ENCODE measurements around the gene UBP1.
A peak's percentile ranks its signal among the peaks of the same experiment; 100 is the strongest.
"Not testable (repeated sequence)": the region's sequence is repeated elsewhere in the genome, so short reads cannot be mapped to it uniquely, and the experiment has no call there.

The UBP1 gene, protein sequence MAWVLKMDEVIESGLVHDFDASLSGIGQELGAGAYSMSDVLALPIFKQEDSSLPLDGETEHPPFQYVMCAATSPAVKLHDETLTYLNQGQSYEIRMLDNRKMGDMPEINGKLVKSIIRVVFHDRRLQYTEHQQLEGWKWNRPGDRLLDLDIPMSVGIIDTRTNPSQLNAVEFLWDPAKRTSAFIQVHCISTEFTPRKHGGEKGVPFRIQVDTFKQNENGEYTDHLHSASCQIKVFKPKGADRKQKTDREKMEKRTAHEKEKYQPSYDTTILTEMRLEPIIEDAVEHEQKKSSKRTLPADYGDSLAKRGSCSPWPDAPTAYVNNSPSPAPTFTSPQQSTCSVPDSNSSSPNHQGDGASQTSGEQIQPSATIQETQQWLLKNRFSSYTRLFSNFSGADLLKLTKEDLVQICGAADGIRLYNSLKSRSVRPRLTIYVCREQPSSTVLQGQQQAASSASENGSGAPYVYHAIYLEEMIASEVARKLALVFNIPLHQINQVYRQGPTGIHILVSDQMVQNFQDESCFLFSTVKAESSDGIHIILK

DNA sequence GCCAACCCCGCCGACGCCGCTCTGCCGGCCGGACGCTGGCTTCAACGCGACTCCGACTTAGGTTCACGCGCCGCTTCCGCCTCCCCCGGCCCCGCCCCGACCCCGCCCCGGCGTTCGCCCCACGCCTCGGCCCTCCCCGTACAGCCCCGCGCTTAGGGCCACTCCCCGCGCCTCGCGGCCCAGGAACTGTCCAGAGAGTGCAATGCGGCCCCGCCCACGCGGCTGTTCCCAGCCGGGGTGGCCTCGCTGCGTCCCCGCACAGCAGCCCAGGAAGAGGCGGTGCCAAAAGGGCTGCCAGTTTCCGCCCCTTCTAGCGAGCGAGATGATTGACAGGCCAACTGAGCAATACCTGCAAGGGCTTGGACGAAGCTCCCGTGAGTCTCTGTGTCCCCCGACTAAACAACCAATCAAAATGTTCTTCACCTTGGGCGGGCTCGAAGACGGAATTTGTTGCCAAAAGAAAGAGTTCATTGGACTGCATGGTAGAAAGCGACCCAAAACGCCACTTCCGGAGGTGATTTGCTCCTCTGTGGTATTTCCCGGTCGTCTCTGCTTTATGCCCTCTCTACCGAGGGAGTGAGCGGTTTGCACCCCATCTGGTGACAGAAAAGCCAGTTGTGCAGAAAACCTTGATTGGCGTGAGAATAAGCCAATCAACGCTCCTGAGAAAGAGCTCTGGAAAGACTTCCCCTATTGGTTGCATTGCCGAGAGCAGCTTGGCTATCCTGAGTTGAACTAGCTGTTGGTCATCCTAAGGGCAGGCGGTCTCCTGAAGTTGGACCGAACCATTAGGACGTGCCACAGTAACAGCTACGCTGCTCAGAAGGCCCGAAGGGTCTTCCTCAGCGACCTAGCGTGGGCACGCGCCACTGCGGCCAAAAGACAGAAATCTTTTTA, at the start of gene UBP1:
Gene UBP1, minus strand, starts transcription at position 78 of the 897 bp plus-strand sequence. CDS start 557 bp downstream, outside the sequence.
- DNase-seq, result peak; percentile 100

DNA sequence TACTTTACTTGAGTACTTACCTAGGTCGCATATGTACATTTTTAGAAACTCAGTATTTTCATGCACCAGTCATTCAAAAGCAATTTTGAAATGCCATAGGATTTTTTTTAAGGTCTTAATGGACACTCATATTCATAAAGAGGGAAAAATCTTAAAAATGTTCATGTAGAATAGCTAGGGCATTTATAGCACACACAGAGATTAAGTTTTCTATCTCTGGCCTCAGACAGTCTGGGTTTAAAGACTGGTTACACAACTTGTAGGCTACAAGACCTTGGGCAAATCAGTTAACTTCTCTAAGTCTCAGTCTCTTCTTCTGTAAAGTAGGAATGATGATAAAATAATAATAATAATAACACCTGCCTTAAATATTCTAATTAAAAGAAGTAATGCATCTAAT, 48.5 kb upstream of the UBP1 start:
- DNase-seq, result no peak

DNA sequence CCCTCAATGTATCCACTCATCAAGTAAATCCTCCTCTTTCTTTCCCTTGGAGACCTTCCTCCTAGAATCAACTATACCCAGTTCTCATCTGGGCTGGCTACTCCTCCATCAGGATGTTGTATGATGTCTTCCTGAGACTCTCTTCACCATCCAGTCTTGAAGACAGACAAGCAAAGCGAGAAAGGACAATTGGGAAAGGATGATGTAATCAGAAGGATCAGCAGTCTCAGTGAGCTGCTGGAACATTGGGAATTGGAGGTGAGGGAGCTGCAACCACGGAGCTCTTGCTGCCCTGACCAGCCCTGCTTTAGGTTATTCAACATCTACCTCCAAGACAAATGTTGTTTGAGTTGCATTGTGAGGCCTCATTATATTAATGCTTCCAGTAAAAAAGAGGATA, 48.0 kb upstream of the UBP1 start:
- DNase-seq, result no peak

DNA sequence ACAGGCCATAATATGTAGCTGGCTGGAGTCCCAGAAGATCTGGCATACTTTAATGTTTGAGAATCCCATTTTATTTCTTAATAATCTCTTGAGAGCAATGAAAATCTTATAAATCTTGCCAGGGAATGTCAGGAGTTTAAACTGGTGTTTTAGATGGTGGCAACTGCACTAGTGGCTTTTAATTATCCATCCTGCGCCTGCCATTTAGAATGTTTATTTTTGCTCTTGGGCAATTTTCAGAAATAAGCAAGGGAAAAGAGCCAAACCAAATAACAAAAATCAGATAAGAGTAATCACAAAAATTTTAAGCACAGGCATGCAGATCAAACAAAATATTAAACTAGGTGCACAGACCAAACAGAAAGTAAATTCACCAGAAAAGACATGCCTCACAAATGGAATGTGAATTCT, 41.9 kb upstream of the UBP1 start:
- no peak for DNase-seq

DNA sequence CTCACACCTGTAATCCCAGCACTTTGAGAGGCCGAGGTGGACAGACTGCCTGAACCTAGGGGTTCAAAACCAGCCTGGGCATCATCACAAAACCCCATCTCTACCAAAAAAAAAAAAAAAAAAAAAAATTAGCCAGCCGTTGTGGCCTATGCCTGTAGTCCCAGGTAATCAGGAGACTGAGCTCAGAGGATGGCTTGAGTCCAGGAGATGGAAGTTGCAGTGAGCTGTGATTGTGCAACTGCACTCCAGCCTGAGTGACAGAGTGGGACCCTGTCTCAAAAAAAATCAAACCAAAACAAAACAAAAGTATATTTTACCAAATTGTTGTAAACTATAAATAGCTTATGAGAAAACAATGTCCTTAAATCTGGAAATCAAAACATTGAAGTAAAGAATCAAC, 34.7 kb upstream of the UBP1 start:
- DNase-seq, result no peak

DNA sequence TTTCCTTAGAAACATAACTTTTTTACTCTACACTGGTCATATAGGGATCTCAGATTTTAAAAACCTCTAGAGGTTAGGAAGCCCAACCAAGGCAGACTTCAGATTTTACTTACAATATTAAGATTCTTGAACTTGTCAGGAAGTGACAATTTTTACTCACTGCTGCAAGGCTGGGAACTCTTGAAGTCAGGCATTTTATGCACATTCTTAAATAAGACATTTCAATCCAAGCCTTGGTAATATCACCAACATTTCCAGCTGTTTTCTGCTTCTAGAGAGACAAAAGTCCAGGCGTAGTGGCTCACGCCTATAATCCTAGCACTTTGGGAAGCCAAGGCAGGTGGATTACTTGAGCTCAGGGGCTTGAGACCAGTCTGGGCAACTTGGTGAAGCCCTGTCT, 33.6 kb upstream of the UBP1 start:
- no peak for DNase-seq

DNA sequence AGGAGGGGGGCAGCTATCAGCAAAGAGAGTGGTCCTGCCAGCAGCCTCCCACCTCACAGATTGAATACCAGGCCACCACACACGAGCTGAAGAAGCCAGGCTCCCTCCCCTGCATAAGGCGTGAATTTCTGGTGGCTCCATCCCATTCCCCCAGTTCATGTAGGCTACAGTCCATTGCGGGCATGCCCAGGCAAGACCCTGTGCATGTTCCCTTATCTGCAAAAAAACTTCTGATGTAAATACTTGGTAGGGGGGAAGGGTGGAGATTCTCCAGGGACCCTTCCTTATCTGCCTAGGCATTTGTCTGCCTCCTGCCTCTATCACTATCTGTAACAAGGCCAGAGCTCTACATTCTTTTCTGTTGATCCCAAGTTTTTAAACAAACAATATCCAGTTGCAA, 27.6 kb upstream of the UBP1 start:
- no peak for DNase-seq

DNA sequence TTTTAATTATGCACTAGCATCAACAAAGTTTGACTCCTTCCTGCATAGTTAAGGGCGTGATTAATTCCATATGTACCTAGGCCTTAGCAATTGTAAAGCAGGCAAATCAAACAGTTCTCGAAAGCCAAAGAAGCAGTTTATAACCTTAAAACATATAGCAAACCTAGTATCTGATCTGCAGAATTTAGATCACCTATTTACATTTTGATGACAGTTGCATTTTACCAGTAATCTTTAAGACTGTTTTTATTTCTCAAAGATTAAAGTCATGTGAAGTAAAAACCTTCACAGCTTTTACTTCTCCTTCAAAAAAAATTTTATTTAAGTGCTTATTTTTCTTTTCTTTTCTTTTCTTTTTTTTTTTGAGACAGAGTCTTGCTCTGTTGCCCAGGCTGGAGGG, 20.9 kb upstream of the UBP1 start:
- DNase-seq, result no peak

DNA sequence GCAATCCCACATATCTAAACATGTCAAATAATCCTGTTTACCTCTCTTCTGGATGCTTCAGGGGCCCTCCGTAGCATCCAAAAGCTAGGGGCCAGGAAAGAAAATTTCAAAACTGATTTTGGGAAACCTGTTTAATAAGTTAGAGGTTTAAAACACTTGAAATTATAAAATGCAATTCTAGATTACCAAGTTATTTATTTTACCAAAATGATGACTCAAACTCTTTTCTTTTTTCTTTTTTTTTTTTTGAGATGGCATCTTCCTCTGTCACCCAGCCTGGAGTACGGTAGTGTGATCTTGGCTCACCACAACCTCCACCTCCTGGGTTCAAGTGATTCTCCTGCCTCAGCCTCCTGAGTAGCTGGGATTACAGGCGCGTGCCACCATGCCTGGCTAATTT, 19.4 kb upstream of the UBP1 start:
- not testable (repeated sequence) for DNase-seq

DNA sequence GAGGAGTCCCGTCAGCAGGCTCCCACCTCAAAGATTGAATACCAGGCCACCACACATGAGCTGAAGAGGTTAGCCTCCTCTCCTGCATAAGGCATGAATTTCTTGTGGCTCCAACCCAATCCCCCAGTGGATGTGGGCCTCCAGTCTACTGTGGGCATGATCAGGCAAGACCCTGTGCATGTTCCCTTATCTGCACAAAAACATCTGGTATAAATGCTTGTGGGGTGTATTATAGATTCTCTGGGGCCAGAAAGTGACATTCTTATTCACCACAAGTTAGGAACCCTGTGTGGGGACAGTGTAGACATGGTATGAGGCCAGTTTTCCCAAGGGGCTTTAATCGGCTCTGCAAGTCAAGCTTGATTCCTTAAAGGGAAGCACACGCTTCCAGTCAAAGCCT, 18.2 kb upstream of the UBP1 start:
- DNase-seq, result no peak

DNA sequence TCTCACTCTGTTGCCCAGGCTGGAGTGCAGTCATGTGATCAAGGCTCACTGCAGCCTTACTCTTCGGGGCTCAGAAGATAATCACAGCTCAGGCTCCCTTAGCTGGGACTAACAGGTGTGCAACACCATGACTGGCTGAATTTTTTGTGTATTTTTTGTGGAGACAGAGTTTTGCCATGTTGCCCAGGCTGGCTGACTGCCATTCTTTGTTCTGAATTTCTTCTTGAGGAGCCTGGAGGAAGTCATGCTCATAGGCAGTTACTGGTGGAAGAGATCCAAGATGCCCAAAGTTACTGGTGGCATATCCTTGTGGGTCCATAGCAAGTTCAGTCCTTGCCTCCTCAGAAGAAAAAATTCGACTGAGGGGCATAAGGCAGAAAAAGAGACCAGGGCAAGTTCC, 16.6 kb upstream of the UBP1 start:
- no peak for DNase-seq

DNA sequence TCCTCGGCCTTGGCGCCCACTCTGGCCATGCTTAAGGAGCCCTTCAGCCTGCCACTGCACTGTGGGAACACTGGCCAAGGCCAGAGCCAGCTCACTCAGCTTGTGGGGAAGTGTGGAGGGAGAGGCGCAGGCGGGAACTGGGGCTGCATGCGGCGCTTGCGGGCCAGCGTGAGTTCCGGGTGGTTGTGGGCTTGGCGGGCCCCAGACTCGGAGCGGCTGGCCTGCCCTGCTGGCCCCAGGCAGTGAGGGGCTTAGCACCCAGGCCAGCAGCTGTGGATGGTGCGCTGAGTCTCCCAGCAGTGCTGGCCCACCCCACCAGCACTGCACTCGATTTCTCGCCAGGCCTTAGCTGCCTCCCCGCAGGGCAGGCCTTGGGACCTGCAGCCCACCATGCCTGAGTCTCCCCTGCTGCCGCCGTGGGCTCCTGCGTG, 13.1 kb upstream of the UBP1 start:
- no peak for DNase-seq

DNA sequence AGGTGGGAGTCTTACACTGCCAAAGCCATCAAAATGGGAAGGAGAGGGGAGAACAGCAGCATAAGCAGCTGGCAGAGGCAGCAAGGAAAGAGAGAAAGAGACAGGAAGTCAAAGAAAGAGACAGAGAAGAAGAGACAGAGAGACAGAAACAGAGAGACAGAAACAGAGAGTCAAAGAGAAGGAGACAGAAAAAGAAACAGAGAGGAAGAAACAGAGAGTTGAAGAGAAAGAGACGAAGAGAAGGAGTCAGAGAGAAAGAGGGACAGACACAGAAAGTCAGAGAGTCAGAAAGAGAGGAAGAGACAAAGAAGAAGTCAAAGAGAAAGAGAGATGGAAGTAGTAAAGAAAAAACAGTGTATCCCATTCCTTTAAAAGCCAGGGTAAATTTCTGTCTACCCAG, 11.8 kb upstream of the UBP1 start:
- not testable (repeated sequence) for DNase-seq

DNA sequence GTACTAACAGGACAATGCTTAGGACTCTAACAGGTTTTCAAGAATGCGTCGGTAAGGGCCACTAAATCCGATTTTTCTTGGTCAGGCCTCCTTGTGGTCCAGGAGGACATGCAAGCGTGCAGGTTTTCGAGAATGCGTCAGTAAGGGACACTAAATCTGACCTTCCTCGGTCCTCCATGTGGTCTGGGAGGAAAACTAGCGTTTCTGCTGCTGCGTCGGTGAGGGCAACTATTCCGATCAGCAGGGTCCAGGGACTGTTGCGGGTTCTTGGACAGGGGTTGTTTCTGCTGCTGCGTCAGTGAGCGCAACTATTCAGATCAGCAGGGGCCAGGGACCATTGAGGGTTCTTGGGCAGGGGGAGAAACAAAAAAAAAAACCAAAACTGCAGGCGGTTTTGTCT, 7.8 kb upstream of the UBP1 start:
- no peak for DNase-seq

DNA sequence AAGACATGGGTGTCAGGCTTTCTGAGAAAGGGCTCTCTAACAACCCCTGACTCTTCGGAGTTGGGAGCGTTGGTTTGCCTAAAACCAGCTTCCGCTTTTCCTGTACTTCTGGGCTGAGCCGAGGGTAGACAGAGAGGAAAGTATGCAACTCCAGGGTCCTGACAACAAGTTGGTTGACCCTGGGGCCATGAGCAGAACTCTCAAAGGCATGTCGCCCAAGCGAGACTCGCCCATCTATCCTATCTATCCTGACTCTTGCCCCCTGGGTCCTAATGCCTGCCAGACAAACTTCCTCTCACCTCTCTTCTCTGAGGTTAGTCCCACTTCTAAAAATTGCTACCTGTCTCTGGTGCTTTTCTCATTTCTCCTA, 7.0 kb upstream of the UBP1 start:
- not testable (repeated sequence) for DNase-seq

DNA sequence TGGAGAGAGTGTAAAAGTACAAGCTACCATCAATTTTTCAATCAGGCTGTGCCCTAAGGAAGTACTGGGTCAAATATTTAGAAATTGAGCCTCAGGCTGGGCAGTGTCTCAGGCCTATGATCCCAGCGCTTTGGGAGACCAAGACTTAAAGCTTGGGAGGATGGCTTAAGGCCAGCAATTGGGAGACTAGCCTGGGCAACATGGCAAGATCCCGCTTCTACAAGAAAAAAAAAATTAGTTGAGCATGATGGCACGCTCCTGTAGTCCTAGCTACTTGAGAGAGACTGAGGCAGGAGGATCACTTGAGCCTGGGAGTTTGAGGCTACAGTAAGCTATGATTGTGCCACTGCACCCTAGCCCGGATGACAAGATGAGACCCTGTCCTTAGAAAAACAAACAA, 2.0 kb upstream of the UBP1 start:
- DNase-seq, result no peak

DNA sequence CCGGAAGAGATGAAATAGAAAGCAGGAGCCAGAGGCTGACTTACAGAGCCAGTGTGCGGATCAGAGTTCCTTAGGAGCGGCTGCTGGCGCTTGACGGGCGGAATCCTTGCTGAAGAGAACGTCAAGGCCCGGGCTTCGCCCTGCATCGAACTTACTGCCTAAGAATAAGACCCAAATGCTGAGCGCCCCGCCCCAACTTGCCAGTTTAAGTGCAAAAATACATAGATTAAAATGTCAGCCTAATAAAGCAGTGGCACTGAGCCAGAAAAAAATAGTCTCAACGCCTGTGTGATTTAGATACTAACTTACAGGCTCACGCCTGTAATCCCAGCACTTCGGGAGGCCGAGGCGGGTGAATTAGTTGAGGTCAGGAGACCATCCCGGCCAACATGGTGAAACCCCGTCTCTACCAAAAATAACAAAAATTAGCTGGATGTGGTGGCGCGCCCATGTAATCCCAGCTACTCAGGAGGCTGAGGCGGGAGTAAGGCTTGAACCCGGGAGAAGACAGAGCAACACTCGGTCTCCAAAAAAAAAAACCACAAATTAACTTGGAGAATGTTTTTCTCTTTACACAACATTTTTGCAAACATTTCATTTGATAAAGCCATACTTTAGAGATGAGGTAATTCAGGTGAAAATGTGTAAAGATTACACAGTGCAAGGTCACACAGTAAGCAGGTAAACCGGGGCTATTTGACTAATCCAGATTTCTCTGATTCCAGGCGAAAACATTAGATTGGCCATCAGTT, 1.2 kb upstream of the UBP1 start:
- DNase-seq, result no peak

DNA sequence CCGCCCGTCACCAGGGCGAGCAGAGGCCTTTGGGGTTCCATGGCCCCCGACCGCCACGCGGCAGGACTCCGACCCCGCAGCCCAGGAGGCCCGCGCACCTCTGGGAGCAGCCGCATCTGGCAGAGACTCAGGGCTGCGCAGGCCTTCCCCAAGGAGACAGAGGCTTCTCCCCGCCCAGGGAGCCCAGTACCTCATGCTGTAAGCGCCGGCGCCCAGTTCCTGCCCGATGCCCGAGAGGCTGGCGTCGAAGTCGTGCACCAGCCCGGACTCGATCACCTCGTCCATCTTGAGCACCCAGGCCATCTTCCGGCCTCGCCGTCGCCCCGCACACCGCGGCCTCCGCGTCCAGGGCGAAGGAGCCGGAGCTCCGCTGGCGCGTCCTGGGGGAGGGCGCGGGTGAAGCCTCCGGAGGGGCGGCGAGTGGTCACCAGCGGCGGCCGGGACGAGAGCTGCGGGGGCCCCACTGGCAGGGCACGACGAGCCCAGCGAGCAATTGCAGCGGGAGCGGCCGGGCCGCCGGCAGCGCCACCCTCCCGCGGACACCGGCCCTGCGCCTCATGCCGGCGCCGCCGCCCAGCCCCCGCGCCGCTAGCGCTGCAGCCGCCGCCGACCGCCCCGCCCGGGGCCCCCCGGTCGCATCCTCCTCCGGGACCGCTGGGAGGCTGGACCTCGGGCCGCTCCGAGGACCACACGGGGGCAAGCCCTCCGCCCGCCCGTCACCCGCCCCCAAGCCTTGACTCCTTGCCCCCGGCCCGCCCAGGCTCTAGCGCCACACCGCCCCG, 468 bp downstream of the UBP1 start:
- DNase-seq, result no peak

DNA sequence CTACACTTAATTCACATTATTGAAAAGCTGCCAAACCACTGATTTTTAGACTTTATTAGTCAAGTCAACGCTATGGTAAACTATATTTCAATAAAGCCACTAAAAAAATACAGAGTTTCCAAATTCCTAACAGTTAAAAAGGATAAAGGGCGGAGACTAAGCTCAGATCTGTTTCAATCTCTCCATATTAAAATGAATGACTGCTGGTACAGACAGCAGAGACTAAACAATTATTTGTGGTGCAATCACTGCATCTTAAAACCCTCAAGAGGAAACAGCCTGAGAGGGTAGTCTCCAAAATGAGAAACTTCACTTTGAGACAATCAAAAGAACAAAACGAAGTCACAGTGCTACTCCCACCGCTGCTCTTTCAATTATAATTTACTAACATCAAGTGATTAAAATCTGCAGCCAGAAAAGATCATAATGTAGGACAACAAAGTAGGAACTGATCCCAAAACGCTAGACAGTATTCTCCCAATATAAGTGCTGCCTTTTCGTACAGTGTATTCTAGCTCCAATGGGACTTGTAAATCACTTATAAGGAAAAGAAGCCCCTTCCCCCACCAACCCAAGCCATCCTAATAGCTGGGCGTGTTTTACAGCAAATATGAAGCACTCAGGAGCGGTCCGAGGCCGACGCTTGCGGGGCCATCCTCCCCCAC, 1.2 kb downstream of the UBP1 start:
- DNase-seq, result no peak

DNA sequence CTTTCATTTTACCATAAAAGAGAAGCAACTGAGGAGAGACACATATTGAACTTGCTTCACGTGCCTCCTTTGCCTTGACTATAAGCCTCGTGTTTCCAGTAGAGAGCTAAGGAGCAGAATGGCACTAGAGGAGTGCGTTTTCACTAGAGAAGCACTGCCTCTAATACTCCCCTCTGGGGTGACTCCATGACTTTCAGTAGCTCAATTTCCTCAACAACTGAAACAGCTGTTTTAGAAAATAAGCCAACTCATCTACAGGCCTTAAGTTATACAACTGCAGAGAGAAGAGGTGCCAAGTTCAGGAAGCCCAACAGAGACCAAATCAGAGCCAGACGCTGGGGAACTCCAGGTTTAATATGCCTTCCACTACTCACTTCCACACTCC, 1.9 kb downstream of the UBP1 start:
- no peak for DNase-seq

DNA sequence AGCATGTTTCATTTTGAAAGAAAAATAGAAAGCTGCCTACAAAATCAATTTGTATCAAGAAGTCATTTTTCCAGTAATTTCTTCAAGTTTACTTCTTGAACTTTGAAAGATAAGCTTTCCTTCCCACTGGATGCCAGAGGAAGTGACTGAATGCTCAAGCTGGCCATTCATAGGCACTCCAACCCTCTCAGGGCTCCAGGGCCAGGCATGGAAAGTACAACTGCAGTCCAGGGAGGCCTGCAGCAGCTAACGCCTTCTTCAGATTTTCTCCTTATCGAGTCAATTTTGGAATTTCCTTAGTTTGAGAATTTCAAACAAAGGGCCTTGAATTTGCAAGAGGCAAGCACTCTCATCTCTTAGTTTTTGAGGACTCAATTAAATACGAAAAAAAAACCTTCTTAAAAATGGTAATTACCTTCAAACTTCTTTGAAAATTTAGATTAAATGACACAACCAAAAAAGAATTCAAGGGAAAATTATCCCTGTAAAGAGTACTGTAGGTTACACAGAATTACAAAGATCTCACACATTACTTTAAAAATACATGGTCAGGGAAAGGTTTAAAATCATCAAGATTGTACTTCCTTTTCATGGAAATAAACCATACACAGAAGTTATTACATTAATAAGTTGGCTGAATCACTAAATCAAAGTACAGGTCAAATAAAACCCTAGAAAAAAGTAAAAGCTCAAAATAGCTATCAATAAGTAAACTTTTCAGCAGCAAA, 2.5 kb downstream of the UBP1 start:
- DNase-seq, result no peak

Data from SIG-M5 (cell line).